ENCODE results near the gene ARHGAP1. TPM values are rescaled to one million over a fixed set of nuclear protein-coding genes. Genes with fewer than 3 reads are reported as not detected.

Gene ARHGAP1
- total RNA-seq, 1 donor from 2014 or later: 98.1 TPM

DNA sequence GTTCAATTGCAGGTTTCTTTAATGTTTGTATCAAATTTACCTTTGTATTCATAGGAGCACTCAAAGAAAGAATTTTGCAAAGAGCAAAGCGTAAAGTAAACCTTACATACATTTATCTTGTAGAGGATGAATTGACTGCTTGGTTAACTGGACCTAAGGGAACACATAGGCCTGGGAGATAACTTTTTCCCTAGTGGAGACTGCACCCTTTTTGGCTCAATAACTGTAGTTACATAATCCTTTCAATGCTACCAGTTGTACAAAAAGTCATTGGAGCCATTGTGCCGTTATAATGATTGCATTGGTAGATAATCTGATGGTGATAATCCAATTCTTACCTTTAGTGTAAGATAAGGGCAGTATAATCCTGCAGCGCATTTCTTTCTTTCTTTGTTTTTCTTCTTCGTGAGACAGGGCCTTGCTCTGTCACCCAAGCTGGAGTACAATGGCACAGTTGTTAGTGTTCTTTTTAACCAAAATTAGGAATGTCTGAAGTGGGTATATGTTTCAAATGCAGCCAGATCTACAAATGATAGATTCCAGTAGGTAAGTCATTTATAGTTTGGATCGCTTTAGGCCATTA is 64.8 kb downstream of the ARHGAP1 start:
- no peak overlapping the region for H3K4me3 Mint-ChIP-seq (ENCODE audit: unreplicated experiment)
- DNase-seq (ENCODE audit: extremely low spot score, unreplicated experiment): no peak
- peaks cover 27% of the 10 kb centered on the region for H3K36me3 Mint-ChIP-seq (ENCODE audit: unreplicated experiment)
- TF ChIP-seq, protein P1, sequence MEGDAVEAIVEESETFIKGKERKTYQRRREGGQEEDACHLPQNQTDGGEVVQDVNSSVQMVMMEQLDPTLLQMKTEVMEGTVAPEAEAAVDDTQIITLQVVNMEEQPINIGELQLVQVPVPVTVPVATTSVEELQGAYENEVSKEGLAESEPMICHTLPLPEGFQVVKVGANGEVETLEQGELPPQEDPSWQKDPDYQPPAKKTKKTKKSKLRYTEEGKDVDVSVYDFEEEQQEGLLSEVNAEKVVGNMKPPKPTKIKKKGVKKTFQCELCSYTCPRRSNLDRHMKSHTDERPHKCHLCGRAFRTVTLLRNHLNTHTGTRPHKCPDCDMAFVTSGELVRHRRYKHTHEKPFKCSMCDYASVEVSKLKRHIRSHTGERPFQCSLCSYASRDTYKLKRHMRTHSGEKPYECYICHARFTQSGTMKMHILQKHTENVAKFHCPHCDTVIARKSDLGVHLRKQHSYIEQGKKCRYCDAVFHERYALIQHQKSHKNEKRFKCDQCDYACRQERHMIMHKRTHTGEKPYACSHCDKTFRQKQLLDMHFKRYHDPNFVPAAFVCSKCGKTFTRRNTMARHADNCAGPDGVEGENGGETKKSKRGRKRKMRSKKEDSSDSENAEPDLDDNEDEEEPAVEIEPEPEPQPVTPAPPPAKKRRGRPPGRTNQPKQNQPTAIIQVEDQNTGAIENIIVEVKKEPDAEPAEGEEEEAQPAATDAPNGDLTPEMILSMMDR (IDR thresholded peaks at IDR 0.05): no peak
- no peaks in the 10 kb centered on the region for H3K4me1 Mint-ChIP-seq (ENCODE audit: unreplicated experiment)
- H3K27ac Mint-ChIP-seq (ENCODE audit: unreplicated experiment): no peak overlapping the region
- no peaks in the 10 kb centered on the region for H3K9me3 Mint-ChIP-seq (ENCODE audit: unreplicated experiment)
- H3K27me3 Mint-ChIP-seq (ENCODE audit: unreplicated experiment): no peaks in the 10 kb centered on the region

DNA sequence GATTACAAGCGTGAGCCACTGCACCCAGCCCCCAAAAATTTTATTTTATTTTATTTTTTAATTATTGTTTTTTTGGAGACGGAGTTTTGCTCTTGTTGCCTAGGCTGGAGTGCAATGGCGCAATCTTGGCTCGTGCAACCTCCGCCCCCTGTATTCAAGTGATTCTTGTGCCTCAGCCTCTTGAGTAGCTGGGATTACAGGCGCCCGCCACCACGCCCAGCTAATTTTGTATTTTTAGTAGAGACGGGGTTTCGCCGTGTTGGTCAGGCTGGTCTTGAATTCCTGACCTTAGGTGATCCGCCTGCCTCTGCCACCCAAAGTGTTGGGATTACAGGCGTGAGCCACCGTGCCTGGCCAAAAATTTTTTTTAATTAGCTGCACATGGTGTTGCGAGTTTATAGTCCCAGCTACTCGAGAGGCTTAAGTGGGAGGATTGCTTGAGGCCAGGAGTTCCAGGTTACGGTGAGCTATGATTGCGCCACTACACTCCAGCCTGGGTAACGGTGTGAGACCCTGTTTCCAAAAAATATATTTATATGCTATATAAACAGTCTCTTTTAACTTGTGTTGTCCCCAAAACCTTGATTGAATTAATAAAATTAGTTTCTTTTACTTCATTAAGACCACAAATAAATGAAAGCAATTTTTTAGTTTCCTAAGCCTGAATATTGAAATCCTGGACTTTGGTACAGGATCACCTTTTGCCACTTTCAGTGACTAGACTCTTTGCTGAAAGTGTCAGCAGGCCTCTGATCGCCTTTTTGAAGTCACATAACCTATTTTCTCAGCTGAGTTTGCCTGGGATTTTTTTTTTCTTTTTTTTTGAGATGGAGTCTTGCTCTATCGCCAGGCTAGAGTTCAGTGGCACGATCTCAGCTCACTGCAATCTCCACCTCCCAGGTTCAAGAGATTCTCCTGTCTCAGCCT is 66.9 kb downstream of the ARHGAP1 start:
- Mint-ChIP-seq H3K4me1 (ENCODE audit: unreplicated experiment) (no peaks in the 10 kb centered on the region), H3K4me3 (ENCODE audit: unreplicated experiment) (no peak overlapping the region), H3K27ac (ENCODE audit: unreplicated experiment) (no peak overlapping the region), H3K36me3 (ENCODE audit: unreplicated experiment) (peaks cover 20% of the 10 kb centered on the region), H3K9me3 (ENCODE audit: unreplicated experiment) (no peaks in the 10 kb centered on the region), H3K27me3 (ENCODE audit: unreplicated experiment) (no peaks in the 10 kb centered on the region)
- no peak for DNase-seq (ENCODE audit: extremely low spot score, unreplicated experiment)
- TF ChIP-seq, protein P1 (IDR thresholded peaks at IDR 0.05): no peak

DNA sequence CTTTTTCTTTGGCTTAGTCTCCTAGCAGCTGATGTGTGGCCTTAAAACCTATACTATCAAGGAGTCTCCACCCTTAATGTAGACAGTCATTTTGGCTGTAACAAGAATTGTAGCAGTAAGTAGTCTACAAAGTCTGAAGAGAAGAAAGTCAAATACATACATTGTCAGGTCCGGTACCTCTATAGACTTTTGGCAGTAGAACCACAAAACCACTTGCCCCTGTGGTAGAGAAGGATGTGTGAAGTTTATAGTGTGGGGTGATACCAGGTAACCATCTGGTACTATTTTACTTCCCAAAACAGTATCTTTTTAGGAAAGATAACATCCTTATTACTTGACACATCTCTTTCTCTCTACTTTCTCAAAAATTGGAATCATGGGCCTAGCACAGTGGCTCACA is 67.9 kb downstream of the ARHGAP1 start:
- DNase-seq (ENCODE audit: extremely low spot score, unreplicated experiment): no peak
- Mint-ChIP-seq H3K9me3 (ENCODE audit: unreplicated experiment) (no peaks in the 10 kb centered on the region), H3K27me3 (ENCODE audit: unreplicated experiment) (no peaks in the 10 kb centered on the region), H3K4me1 (ENCODE audit: unreplicated experiment) (no peaks in the 10 kb centered on the region), H3K4me3 (ENCODE audit: unreplicated experiment) (no peak overlapping the region), H3K27ac (ENCODE audit: unreplicated experiment) (no peak overlapping the region), H3K36me3 (ENCODE audit: unreplicated experiment) (peaks cover 17% of the 10 kb centered on the region)
- TF ChIP-seq, protein P1 (IDR thresholded peaks at IDR 0.05): no peak

DNA sequence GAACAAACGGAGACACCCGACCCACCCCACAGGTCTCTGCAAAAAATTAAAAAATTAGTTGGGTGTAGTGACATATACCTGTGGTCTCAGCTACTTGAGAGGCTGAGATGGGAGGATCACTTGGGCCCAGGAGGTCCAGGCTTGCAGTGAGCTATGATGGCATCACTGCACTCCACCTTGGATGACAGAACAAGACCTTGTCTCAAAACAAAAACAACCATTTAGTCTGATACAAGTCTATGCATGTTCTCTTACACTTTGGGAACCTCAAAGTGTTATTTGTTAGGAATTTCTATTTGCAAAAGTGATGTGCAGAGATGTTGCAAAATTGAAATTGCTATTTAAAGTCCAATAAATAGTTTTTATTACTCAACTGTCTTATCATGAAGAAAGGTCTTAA is 68.7 kb downstream of the ARHGAP1 start:
- TF ChIP-seq, protein P1 (IDR thresholded peaks at IDR 0.05): no peak
- no peaks in the 10 kb centered on the region for H3K4me1 Mint-ChIP-seq (ENCODE audit: unreplicated experiment)
- H3K27ac Mint-ChIP-seq (ENCODE audit: unreplicated experiment): no peak overlapping the region
- H3K27me3 Mint-ChIP-seq (ENCODE audit: unreplicated experiment): no peaks in the 10 kb centered on the region
- H3K36me3 Mint-ChIP-seq (ENCODE audit: unreplicated experiment): peaks cover 17% of the 10 kb centered on the region
- H3K4me3 Mint-ChIP-seq (ENCODE audit: unreplicated experiment): no peak overlapping the region
- DNase-seq (ENCODE audit: extremely low spot score, unreplicated experiment): no peak
- H3K9me3 Mint-ChIP-seq (ENCODE audit: unreplicated experiment): no peaks in the 10 kb centered on the region

DNA sequence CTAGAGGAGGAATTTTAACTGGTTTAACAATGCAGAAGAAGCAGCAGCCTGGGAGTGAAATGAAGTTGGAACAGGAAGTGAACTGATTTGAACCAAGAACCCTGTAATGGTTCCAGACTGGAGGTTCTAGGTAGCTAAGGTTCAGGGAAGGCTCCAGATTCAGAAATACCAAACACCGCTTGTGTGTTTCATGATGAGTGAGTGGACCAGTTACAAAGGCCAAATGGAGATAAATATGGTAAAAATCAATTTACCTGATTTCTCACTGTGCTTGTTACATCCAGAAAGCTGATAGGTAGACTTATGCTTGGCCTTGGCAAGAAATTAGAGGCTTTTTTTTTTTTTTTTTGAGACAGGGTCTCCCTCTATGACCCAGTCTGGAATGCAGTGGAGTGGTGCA is 70.2 kb downstream of the ARHGAP1 start:
- H3K4me1 Mint-ChIP-seq (ENCODE audit: unreplicated experiment): no peaks in the 10 kb centered on the region

More for the DNA sequence above, 70.2 kb downstream of the ARHGAP1 start:
- TF ChIP-seq, protein P1 (IDR thresholded peaks at IDR 0.05): no peak
- no peaks in the 10 kb centered on the region for H3K27me3 Mint-ChIP-seq (ENCODE audit: unreplicated experiment)
- H3K4me3 Mint-ChIP-seq (ENCODE audit: unreplicated experiment): no peak overlapping the region
- peaks cover 20% of the 10 kb centered on the region for H3K36me3 Mint-ChIP-seq (ENCODE audit: unreplicated experiment)
- DNase-seq (ENCODE audit: extremely low spot score, unreplicated experiment): no peak
- no peak overlapping the region for H3K27ac Mint-ChIP-seq (ENCODE audit: unreplicated experiment)
- no peaks in the 10 kb centered on the region for H3K9me3 Mint-ChIP-seq (ENCODE audit: unreplicated experiment)

Data from osteocyte (in vitro differentiated cells).